ENCODE data around the gene PPA2.
"Not testable (repeated sequence)": the region's sequence is repeated elsewhere in the genome, so short reads cannot be mapped to it uniquely, and the experiment has no call there.

The PPA2 gene

DNA sequence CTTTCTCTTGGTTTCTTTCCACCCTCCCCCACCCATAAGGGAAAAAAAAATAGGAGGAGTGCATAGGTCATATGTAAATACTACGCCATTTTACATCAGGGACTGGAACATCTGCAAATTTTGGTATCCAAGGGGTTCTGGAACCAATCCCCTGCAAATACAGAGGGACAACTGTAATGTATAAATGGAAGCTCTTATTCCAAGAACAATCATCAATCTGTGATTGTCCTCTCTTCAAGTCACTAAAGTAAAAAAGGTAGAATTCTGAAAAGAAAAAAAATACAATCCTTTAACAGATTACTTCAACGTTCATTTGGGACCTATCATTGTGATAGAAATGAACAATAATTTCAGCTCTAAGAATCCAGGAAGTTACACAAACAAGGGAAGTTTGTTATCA, 13.6 kb downstream of the PPA2 start:
- DNase-seq (ENCODE audit: low read depth in 2 of 3, low spot score in 2 of 3) = no peak

DNA sequence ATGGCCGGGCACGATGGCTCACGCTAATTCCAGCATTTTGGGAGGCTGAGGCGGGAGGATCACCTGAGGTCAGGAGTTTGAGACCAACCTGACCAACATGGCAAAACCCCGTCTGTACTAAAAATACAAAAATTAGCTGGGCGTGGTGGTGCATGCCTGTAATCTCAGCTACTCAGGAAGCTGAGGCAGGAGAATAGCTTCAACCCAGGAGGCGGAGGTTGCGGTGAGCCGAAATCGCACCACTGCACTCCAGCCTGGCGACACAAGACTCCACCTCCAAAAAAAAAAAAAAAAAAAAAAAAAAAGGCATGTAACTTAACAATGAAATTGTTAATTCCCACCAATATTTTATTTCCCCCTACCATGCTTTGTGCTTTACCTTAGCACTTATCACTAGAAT, 15.3 kb downstream of the PPA2 start:
- DNase-seq (ENCODE audit: low read depth in 2 of 3, low spot score in 2 of 3) = not testable (repeated sequence)

DNA sequence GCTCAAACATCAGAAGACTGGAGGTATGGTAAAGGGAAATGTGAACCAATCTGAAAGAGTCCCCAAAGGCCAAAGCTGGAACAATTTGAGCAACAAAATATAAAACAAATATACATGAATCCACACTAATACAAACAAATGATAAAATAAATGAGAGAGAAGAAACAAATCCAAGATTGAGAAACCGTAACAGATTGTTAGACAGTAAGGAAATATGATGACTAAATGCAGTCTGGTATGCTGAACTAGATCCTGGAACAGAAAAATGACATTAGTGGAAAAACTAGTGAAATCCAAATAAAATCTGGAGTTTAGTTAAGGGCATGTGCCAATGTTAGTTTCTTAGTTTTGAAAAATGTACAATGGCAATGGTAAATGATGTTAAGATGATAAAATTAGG, 15.9 kb downstream of the PPA2 start:
- no peak for DNase-seq (ENCODE audit: low read depth in 2 of 3, low spot score in 2 of 3)

DNA sequence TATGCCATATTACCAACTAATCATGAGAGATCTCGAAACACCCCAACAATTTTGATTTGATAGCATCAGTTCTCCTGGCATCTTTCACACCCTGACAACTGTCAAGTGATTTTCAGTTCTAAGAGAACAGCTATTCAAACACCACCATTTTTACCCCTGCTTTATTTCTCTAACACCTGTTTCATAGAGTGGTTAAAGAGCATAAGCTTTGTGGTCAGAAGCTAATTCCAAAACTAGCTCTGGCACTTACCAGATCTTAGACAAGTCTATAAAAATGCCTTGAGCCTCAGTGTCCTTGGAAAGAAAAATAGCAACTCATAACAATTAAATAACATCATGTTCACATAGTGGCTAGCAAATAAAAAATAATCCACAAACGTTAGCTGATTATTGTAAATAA, 17.9 kb downstream of the PPA2 start:
- no peak for DNase-seq (ENCODE audit: low read depth in 2 of 3, low spot score in 2 of 3)

DNA sequence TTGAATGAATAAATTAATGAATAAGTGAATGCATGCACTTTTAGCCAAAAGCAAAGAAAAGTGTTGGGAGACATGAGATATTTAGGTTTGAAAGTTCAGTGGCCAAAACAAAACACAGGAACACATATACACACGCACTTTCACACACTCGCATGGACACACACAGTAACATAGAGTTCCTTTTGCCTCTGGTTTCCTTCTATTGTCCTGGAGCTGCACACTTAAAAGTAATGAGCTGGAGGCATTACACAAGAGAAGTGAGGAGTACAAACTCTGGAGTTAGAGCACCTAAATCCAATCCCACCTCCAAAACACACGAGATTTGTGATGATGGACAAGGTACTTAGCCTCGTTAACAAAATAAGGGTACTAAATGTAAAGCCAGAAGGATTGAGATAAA, 18.7 kb downstream of the PPA2 start:
- no peak for DNase-seq (ENCODE audit: low read depth in 2 of 3, low spot score in 2 of 3)

DNA sequence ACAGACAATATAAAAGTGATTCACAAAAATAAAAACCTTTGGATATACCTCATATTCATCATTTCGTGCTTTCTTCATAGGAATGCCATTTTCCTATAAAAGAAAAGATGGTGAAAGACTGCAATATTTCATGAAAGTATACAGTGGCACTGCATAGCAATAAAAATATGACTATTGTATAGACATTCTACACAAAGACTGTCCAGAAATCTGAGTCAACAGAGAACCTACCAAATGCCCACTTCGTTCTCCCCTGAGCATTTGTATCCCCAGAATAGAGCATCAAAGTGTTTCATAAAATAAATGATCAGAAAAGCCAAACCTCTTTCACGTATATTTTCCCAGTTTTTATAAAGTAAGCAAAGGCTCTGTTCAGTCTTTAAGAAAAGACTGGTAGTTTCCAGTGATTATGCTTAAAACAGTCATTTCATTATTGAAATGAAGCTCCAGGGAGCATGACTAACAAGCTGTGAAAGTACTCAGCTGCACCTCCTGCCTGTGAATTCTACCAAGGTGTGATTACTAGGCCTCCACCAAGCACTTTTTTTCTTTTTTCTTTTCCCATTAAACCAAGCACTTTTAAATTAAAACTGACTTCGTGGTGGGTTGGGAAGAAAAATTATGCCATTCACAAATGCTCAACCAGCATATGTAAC, 20.2 kb downstream of the PPA2 start:
- DNase-seq (ENCODE audit: low read depth in 2 of 3, low spot score in 2 of 3) = no peak

DNA sequence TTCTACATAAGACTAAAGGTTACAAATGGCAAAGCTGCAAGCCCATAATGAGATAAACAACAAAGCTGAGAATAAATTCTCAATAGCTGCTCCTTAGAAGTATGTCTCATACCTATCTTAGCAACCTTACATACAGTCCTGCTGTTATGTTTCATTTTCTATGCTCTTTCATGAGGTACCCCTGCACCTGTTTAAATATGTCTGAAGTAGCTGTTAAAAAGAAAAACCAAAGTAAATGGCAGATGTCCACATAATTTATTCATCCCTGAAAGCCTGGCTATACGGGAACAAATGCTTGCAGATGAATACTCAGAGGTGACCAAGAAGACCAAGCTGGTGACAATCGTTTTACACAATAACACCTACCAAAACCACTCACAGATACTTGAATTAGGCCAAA, 22.5 kb downstream of the PPA2 start:
- no peak for DNase-seq (ENCODE audit: low read depth in 2 of 3, low spot score in 2 of 3)

DNA sequence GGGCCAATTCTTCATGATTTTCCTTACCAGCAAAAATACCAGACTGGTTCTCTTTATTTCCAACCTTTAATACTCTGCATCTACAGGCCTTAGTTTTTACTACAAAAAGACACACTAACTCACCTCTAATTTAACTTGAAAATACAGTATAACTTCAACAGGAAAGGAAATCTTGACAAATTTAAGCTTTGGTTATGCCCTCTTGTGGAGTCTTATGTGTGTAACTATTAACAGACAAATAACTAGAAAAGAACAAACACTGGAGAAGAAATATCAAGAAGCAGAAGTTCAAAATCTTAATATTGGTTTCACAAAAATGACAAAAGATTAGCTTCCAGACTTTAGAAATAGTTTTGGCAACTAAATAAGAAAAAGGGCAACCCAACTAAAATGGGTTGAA, 33.0 kb downstream of the PPA2 start:
- no peak for DNase-seq (ENCODE audit: low read depth in 2 of 3, low spot score in 2 of 3)

DNA sequence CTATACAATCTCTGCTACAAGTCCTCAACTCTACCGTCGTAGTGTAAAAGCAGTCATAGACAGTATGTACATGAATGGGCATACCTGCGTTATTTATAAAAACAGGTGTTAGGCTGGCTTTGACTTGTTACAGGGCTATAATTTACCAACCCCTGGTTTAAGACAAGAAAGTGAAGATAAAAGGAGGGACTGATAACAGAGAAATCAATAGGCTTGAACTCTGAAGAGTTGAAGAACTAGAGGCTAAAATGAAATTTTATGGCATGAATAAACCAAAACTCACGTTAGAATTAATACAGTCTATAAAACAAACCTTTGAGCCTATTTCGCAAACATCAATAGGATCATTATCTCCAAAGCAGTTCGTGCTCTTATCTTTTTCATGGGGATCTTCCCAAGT, 36.2 kb downstream of the PPA2 start:
- no peak for DNase-seq (ENCODE audit: low read depth in 2 of 3, low spot score in 2 of 3)

DNA sequence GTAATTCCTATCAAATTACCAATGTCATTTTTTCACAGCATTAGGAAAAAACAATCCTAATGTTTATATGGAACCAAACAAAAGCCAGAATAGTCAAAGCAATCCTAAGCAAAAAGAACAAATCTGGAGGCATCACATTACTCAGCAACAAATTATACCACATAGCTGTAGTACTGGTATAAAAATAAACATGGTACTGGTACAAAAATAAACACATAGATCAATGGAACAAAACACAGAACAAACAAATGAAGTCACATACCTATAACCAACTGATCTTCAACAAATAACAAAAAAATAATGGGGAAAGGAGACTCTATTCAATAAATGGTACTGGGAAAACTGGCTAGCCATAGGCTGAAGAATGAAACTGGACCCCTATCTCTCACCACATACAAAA, 37.4 kb downstream of the PPA2 start:
- no peak for DNase-seq (ENCODE audit: low read depth in 2 of 3, low spot score in 2 of 3)

DNA sequence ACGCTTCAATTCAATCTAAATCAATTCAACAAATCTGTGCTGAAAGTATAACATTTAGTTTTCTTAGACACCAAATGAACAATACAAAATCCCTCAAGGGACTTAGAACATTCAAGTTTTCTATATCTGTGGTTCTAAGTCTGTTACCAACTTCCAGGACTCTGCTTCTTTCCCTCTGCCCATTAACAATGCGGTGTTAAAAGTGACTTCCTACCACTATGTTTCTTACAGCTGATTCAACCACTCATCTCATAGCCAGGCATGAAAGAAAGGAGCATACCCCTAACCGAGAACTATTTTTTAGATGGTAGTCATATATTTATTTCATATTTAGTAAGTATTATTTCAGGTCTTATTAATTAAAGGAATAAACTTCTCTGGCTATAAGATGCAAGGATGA, 38.9 kb downstream of the PPA2 start:
- DNase-seq (ENCODE audit: low read depth in 2 of 3, low spot score in 2 of 3) = no peak

DNA sequence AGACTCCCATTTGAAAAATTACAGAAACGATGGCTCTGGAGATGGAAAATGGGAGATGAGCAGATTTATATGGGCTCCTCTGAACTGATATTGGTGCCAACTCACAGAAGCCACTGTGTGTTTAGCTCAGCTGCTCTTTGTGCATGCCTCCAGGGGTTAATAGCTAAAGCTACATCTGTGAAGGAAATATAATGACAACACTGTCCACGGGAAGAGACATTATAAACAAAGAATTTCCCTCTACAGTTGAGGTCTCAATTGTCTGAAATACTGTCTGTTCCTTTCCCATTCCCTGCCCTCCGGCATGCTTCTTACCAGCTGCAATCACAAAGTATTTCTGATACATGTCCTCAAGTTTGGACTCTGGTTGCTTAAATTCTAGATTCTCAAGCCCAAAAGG, 40.4 kb downstream of the PPA2 start:
- DNase-seq (ENCODE audit: low read depth in 2 of 3, low spot score in 2 of 3) = no peak

DNA sequence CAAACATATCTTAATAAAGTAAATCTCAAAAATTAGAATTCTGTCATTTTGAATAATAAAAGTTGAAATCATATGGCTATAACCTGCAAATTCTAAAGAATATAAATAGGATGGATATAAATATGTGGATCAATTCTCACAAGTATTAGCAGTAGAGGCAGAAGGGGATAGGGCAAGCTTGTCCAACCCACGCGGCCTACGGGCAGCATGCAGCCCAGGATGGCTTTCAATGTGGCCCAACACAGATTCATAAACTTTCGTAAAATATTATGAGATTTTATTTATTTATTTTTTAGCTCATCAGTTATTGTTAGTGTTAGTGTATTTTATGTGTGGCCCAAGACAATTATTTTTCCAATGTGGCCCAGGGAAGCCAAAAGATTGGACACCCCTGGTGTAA, 41.4 kb downstream of the PPA2 start:
- DNase-seq (ENCODE audit: low read depth in 2 of 3, low spot score in 2 of 3) = no peak

DNA sequence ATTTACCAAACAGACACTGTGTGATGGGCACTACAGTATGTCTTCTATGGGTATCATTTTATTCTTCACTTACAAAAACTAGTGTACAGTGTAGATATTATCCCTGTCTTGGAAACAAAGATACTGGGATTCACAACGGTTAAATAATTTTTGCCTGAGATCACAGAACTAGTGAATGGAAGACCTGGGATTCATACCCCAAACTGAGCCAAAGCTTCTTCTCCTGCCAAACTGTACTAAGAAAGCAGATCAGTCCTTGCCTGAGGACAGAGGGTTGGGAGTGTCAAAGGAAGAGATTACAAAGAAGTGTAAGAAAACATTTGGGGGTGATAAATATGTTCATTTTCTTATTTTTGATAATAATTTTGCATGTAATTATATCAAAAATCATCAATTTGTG, 43.1 kb downstream of the PPA2 start:
- no peak for DNase-seq (ENCODE audit: low read depth in 2 of 3, low spot score in 2 of 3)

DNA sequence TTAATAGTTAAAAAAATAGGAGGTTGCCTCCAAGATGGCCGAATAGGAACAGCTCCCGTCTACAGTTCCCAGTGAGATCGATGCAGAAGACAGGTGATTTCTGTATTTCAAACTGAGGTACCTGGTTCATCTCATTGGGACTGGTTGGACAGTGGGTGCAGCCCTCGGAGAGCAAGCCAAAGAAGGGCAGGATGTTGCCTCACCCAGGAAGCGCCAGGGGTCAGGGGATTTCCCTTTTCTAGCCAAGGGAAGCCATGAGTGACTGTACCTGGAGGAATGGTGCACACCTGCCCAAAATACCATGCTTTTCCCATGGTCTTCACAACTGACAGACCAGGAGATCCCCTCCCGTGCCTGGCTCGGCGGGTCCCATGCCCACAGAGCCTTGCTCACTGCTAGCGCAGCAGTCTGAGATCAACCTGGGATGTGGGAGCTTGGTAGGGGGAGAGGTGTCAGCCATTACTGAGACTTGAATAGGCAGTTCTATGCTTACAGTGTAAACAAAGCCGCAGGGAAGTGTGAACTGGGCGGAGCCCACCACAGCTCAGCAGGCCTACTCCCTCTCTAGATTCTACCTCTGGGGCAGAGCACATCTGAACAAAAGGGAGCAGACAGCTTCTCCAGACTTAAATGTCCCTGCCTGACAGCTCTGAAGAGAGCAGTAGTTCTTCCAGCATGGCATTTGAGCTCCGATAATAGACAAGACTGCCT, 47.5 kb downstream of the PPA2 start:
- DNase-seq (ENCODE audit: low read depth in 2 of 3, low spot score in 2 of 3) = no peak

DNA sequence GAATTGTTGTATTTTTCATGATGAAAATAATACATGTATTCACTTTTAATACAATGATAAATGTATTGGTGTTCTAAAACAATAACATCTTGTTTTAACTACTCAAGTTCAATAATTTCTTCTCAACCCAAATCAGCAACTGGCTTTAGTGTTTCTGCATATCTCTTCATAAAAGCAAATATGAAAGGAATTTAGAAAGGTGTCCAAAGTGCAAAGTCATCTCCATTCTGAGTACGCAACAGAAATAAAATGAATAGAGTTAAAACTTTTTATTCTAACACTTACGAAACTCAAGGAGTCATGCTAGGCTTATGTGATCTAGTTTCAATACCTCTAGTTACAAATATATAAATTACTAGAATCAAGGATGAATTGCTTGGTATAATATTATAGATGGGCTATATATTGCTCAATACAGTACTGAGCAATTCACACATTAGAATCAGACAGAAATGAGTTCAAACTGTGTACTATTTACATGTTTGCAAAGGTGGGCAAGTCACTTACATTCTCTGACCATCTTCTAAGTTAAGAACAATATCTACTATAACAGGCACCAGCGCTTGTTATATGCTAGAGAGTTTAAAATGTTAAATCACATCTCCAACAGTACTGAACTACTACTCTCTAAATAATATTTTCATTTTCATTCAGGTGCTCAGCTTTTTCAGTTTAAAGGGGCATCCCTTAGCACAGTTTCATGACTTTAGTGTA, 51.5 kb downstream of the PPA2 start:
- DNase-seq (ENCODE audit: low read depth in 2 of 3, low spot score in 2 of 3) = no peak

DNA sequence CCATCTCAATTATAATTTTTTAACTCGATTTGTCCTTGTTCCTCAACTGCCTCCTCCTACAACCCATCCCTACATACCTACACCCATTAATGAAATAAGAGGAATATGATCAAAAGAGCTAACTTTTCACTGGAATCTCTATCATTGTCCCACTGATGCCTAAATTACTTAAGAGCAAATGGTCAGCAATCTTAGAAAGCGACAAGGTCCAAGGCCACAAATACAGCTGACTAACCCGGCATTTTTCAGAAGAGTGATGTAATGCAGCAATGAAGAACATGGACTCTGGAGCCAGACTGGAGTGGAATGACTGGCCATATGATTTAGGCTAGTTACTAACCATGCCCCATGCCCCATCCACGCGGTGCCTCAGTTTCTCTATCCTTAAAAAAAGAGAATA, 56.2 kb downstream of the PPA2 start:
- DNase-seq (ENCODE audit: low read depth in 2 of 3, low spot score in 2 of 3) = no peak

DNA sequence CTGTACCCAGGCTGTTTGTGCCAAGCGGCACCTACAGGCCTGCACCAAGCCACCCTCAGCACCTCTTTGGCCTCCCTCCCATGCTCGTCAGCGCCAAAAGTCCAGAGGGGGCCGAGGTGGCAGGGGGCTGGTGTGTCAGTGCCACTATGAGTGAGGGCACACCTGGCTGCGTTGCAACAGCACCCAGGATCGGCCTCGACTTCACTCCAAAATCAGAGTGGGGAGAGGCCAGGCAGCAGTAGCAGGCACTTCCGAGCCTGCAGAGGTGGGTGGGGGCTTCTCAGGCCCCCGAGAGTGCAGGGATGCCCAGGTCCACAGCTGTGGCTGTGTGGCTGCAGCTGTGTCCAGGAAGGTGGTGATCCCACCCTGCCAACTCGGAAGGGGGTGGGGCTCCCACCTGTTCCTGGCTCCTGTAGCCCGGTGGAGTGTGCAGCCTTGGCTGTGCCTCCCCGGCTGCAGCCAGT, 58.5 kb downstream of the PPA2 start:
- no peak for DNase-seq (ENCODE audit: low read depth in 2 of 3, low spot score in 2 of 3)

DNA sequence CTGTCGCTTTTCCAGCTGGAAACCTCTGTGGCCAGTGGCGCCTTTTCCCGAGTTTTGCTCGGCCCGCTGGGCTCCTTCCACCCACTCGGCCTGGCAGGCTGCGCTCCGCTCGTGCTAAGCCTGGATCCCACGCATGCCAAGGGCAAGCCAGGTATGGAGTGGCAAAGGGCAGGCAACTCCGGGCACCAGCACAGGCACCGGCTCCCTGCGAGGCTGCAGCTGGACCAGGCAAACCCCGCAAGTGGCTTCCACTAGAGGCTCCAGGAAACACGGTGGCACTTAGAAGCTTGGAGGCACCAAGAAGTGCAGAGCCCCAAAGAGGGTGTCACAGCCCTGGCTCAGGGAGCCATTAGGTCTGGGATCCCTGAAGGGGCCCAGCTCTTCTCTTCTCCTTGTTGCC, 59.5 kb downstream of the PPA2 start:
- no peak for DNase-seq (ENCODE audit: low read depth in 2 of 3, low spot score in 2 of 3)

DNA sequence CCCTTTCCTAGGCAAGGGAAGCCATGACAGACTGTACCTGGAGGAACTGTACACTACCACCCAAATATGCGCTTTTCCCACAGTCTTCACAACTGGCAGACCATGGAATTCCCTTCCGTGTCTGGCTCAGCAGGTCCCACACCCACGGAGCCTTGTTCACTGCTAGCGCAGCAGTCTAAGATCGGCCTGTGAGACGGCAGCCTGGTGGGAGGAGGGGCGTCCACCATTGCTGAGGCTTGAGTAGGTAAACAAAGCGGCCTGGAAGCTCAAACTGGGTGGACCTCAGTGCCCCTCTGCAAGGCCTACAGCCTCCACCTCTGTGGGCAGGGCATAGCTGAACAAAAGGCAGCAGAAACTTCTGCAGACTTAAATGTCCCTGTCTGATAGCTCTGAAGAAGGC, 64.7 kb downstream of the PPA2 start:
- DNase-seq (ENCODE audit: low read depth in 2 of 3, low spot score in 2 of 3) = not testable (repeated sequence)

DNA sequence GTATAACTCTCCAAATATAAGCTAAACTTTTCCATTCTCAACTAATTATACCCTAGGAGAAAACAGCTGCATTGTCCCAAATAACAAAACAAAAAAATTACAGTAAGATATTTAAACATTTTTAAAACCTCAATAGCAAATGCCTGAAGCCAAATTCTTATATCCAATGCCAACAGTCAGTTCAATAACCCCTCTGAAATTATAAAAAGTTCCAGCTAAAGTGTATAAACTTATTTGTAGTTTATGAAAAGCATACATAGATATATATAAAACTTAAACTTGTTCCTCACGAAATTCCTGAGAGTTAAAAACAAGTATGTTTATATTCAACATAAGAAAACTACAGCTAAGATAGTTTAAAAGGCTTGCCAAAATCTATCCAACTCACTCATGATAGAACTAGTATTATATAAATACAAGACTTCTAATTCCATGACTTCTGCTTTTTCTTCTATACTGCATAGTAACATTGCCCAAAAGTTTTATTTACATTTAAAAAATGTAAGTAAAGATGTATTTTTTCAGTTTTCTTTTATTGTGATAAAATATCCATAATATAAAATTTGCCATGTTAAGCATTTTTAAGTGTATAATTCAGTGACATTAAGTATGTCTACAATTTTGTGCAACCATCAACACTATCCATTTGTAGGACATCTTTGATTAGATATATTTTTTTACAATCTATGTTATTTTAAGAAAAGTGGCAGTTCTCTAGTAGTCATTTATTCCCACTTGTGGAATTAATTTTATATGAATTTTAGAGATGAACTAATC, 72.8 kb downstream of the PPA2 start:
- DNase-seq (ENCODE audit: low read depth in 2 of 3, low spot score in 2 of 3) = no peak

All from activated CD8-positive, alpha-beta memory T cell treated with anti-CD3 and anti-CD28 coated beads for 48 hours (primary cell).